Measurements from ENCODE around the gene LAGE3.

DNA sequence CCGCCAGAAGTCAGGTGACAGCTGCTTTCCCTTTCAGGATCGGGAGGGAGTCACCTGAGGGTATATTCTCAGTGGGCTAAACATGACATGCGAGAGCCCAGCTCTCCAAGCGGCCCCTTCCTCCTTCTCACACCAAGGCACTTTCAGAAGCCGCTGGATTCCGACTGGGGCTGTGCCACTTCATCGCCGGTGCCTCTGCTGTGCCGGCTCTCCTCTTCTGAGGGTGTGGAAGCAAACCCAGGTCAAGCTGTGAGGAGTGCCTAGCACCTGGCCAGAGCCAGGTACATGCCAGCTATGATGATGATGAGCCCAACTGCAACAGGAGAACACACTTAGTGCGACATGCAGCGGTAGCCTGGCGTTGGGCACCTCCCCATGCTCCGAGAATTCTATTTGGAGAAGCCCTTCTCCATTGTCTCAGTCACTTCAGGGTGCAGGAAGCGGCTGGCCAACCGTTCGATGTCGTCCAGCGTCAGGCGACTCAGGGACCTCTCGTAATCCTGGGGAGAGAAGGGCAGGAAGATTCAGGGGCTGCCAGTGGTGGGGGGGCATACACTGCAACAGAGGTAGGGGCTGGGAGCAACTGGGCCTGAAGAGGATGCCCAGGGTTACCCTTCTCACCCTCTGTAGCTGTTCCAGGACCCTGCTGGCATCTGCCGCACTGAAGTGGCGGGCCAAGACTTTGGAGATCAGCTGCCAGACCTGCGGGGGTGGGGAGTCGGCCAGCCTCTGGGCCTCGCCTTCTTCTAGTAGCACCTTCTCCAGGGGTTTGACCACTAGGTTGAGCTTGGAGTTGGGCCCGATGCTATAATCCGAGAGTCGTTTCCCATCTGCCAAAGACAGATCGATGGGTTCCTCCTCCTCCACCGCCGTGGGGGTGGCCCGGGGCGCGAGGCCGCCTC is 6.3 kb upstream of the LAGE3 start:
- TF ChIP-seq, protein P1, sequence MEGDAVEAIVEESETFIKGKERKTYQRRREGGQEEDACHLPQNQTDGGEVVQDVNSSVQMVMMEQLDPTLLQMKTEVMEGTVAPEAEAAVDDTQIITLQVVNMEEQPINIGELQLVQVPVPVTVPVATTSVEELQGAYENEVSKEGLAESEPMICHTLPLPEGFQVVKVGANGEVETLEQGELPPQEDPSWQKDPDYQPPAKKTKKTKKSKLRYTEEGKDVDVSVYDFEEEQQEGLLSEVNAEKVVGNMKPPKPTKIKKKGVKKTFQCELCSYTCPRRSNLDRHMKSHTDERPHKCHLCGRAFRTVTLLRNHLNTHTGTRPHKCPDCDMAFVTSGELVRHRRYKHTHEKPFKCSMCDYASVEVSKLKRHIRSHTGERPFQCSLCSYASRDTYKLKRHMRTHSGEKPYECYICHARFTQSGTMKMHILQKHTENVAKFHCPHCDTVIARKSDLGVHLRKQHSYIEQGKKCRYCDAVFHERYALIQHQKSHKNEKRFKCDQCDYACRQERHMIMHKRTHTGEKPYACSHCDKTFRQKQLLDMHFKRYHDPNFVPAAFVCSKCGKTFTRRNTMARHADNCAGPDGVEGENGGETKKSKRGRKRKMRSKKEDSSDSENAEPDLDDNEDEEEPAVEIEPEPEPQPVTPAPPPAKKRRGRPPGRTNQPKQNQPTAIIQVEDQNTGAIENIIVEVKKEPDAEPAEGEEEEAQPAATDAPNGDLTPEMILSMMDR (IDR thresholded peaks at IDR 0.05; ENCODE audit: insufficient read depth, low read depth, low read length): no peak
- TF ChIP-seq EZH2 (IDR thresholded peaks at IDR 0.05; ENCODE audit: insufficient read depth, low read length): no peak
